ENCODE results near the gene KCNQ1. TPM values are rescaled to one million over a fixed set of nuclear protein-coding genes. Genes with fewer than 3 reads are reported as not detected.

The KCNQ1 gene
- total RNA-seq, 1 donor from 2014 or later: 0.16 TPM

GRCh38 chr11:2660357-2660939 is 215.6 kb downstream of the KCNQ1 start:
- Mint-ChIP-seq H3K9me3 (ENCODE audit: unreplicated experiment) (peaks cover 19% of the 10 kb centered on the region), H3K27ac (ENCODE audit: unreplicated experiment) (no peak overlapping the region), H3K4me3 (ENCODE audit: unreplicated experiment) (no peak overlapping the region), H3K4me1 (ENCODE audit: unreplicated experiment) (peaks cover 4% of the 10 kb centered on the region), H3K36me3 (ENCODE audit: unreplicated experiment) (peaks cover 43% of the 10 kb centered on the region), H3K27me3 (ENCODE audit: unreplicated experiment) (peaks cover 14% of the 10 kb centered on the region)
- no peak for DNase-seq (ENCODE audit: extremely low spot score, unreplicated experiment)
- no peak for TF ChIP-seq CTCF (IDR thresholded peaks at IDR 0.05)

- H3K36me3 Mint-ChIP-seq (ENCODE audit: unreplicated experiment): peaks cover 38% of the 10 kb centered on the region
Observed at GRCh38 chr11:2661173-2662023, 216.6 kb downstream of the KCNQ1 start.

GRCh38 chr11:2662024-2662312 is 217.2 kb downstream of the KCNQ1 start:
- DNase-seq (ENCODE audit: extremely low spot score, unreplicated experiment): no peak
- no peak overlapping the region for H3K4me3 Mint-ChIP-seq (ENCODE audit: unreplicated experiment)
- H3K36me3 Mint-ChIP-seq (ENCODE audit: unreplicated experiment): peaks cover 34% of the 10 kb centered on the region
- no peak overlapping the region for H3K27ac Mint-ChIP-seq (ENCODE audit: unreplicated experiment)
- no peaks in the 10 kb centered on the region for H3K4me1 Mint-ChIP-seq (ENCODE audit: unreplicated experiment)
- peaks cover 14% of the 10 kb centered on the region for H3K27me3 Mint-ChIP-seq (ENCODE audit: unreplicated experiment)
- no peak for TF ChIP-seq CTCF (IDR thresholded peaks at IDR 0.05)
- peaks cover 19% of the 10 kb centered on the region for H3K9me3 Mint-ChIP-seq (ENCODE audit: unreplicated experiment)

More at GRCh38 chr11:2661173-2662023, 216.6 kb downstream of the KCNQ1 start:
- Mint-ChIP-seq H3K4me3 (ENCODE audit: unreplicated experiment) (no peak overlapping the region), H3K27me3 (ENCODE audit: unreplicated experiment) (peaks cover 14% of the 10 kb centered on the region), H3K27ac (ENCODE audit: unreplicated experiment) (no peak overlapping the region), H3K4me1 (ENCODE audit: unreplicated experiment) (peaks cover under 1% of the 10 kb centered on the region), H3K9me3 (ENCODE audit: unreplicated experiment) (peaks cover 19% of the 10 kb centered on the region)
- TF ChIP-seq CTCF (IDR thresholded peaks at IDR 0.05): no peak
- no peak for DNase-seq (ENCODE audit: extremely low spot score, unreplicated experiment)

DNA sequence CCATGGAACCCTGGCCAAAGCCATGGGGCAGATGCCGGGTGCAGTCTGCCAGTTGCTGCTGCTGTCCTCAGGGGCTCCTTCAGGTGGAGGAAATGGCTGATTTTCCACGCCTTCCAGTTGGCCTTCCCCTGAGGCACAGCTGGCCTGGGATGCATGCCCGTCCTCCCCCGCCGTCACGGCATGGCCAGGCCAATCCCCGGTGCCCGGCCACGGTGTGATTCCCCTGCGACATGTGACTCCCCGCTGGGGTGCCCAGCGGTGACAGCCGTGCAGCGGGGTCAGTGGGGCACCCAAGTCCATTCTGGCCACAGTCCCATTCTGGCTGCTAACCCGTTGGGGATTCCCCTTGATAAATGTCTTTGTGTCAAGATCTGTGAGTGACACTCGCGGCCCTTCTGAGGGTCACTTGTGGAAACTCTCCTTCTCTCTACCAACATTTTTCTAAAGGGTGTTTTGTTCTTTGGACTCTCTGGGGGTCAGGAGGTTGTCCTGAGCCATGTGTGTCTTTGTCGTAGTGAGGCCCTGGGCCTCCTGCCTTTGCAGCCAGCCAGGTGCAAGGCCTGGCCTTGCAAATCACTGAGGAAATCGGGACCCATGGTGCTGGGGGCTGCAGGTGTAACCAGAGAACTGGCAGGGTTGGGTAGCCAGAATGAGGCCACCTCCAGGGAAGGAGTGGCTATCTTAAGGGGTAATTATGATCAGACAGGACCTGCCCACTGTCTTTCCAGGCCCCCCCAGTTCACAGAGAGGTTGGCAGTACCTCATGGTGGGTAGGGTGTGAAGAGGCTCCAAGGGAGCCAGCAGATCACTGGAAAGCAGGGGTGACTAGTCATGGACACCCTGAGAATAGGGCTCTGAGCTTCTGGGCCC is 217.9 kb downstream of the KCNQ1 start:
- Mint-ChIP-seq H3K36me3 (ENCODE audit: unreplicated experiment) (peaks cover 34% of the 10 kb centered on the region), H3K27ac (ENCODE audit: unreplicated experiment) (no peak overlapping the region), H3K9me3 (ENCODE audit: unreplicated experiment) (peaks cover 19% of the 10 kb centered on the region), H3K4me1 (ENCODE audit: unreplicated experiment) (no peaks in the 10 kb centered on the region), H3K27me3 (ENCODE audit: unreplicated experiment) (peaks cover 8% of the 10 kb centered on the region), H3K4me3 (ENCODE audit: unreplicated experiment) (no peak overlapping the region)
- no peak for TF ChIP-seq CTCF (IDR thresholded peaks at IDR 0.05)
- peak; percentile 85 for DNase-seq (ENCODE audit: extremely low spot score, unreplicated experiment)

All from osteocyte (in vitro differentiated cells).